Measurements from ENCODE around the gene CRHR1.

The CRHR1 gene

GRCh38 chr17:45747911-45748310 is 36.2 kb upstream of the CRHR1 start:
- Histone ChIP-seq H3K36me3 (ENCODE audit: control insufficient read depth, insufficient read depth, low read length) (no peaks in the 10 kb centered on the region), H3K9me3 (ENCODE audit: control insufficient read depth, low read length) (no peaks in the 10 kb centered on the region), H3K4me1 (ENCODE audit: control insufficient read depth, insufficient read depth, low read length) (no peaks in the 10 kb centered on the region), H3K4me3 (ENCODE audit: insufficient read depth, low read depth, low read length) (no peak overlapping the region), H3K27ac (ENCODE audit: insufficient read depth, low read depth, low read length, poor library complexity, severe bottlenecking) (no peak overlapping the region), H3K27me3 (ENCODE audit: control insufficient read depth, insufficient read depth, low read length, poor library complexity, severe bottlenecking) (peaks cover 43% of the 10 kb centered on the region)
- 79 to 82% methylated on average over 6 of the region's 6 CpGs for WGBS, 2 experiments

- Histone ChIP-seq H3K27ac (ENCODE audit: insufficient read depth, low read depth, low read length, poor library complexity, severe bottlenecking) (no peak overlapping the region), H3K4me1 (ENCODE audit: control insufficient read depth, insufficient read depth, low read length) (no peaks in the 10 kb centered on the region), H3K4me3 (ENCODE audit: insufficient read depth, low read depth, low read length) (no peak overlapping the region), H3K9me3 (ENCODE audit: control insufficient read depth, low read length) (no peaks in the 10 kb centered on the region), H3K36me3 (ENCODE audit: control insufficient read depth, insufficient read depth, low read length) (no peaks in the 10 kb centered on the region), H3K27me3 (ENCODE audit: control insufficient read depth, insufficient read depth, low read length, poor library complexity, severe bottlenecking) (peaks cover 34% of the 10 kb centered on the region)
- WGBS, 2 experiments = 80 to 82% methylated on average over 11 of the region's 11 CpGs
Measured at GRCh38 chr17:45748731-45749310, 35.3 kb upstream of the CRHR1 start.

- H3K9me3 ChIP-seq (ENCODE audit: control insufficient read depth, low read length) = no peaks in the 10 kb centered on the region
- H3K4me1 ChIP-seq (ENCODE audit: control insufficient read depth, insufficient read depth, low read length) = no peaks in the 10 kb centered on the region
- no peak overlapping the region for H3K4me3 ChIP-seq (ENCODE audit: insufficient read depth, low read depth, low read length)
- WGBS, 2 experiments = 93 to 95% methylated on average over 4 of the region's 4 CpGs
- peaks cover 27% of the 10 kb centered on the region for H3K27me3 ChIP-seq (ENCODE audit: control insufficient read depth, insufficient read depth, low read length, poor library complexity, severe bottlenecking)
- no peaks in the 10 kb centered on the region for H3K36me3 ChIP-seq (ENCODE audit: control insufficient read depth, insufficient read depth, low read length)
- H3K27ac ChIP-seq (ENCODE audit: insufficient read depth, low read depth, low read length, poor library complexity, severe bottlenecking) = no peak overlapping the region
Measured at GRCh38 chr17:45749831-45750335, 34.2 kb upstream of the CRHR1 start.

- no peak overlapping the region for H3K4me3 ChIP-seq (ENCODE audit: insufficient read depth, low read depth, low read length)
- no peak overlapping the region for H3K27ac ChIP-seq (ENCODE audit: insufficient read depth, low read depth, low read length, poor library complexity, severe bottlenecking)
- no peaks in the 10 kb centered on the region for H3K36me3 ChIP-seq (ENCODE audit: control insufficient read depth, insufficient read depth, low read length)
- H3K4me1 ChIP-seq (ENCODE audit: control insufficient read depth, insufficient read depth, low read length) = no peaks in the 10 kb centered on the region
- H3K9me3 ChIP-seq (ENCODE audit: control insufficient read depth, low read length) = no peaks in the 10 kb centered on the region
- WGBS, 2 experiments = 92% methylated on average over 15 of the region's 15 CpGs
- peaks cover 20% of the 10 kb centered on the region for H3K27me3 ChIP-seq (ENCODE audit: control insufficient read depth, insufficient read depth, low read length, poor library complexity, severe bottlenecking)
Measured at GRCh38 chr17:45750779-45751440, 33.2 kb upstream of the CRHR1 start.

- H3K27me3 ChIP-seq (ENCODE audit: control insufficient read depth, insufficient read depth, low read length, poor library complexity, severe bottlenecking) = peaks cover 16% of the 10 kb centered on the region
- 76 to 79% methylated on average over 9 to 10 of the region's 10 CpGs for WGBS, 2 experiments
Measured at GRCh38 chr17:45751466-45751865, 32.7 kb upstream of the CRHR1 start.

DNA sequence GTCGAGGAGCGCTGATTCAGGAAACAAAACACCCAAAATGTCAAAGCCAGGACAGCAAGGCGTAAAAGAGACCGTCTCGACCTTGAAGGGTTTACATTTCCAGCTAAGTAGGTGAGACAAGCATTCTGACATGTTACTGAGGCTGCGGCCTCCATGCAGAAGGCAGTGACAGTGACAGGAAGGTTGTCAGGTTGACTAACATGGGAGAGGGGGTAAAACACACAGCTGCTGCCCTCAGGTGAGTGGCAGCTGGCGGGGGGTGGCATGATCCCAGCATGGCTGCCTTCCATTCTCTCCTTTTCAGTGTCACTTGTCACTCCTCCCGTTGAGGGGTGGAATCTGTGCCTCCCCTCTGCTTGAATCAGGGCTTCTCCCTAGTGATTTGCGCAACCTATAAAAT is 31.9 kb upstream of the CRHR1 start:
- WGBS, 2 experiments = 91 to 92% methylated on average over 9 of the region's 9 CpGs
- H3K4me3 ChIP-seq (ENCODE audit: insufficient read depth, low read depth, low read length) = no peak overlapping the region

More at GRCh38 chr17:45751466-45751865, 32.7 kb upstream of the CRHR1 start:
- H3K9me3 ChIP-seq (ENCODE audit: control insufficient read depth, low read length) = no peaks in the 10 kb centered on the region
- H3K36me3 ChIP-seq (ENCODE audit: control insufficient read depth, insufficient read depth, low read length) = no peaks in the 10 kb centered on the region
- no peak overlapping the region for H3K27ac ChIP-seq (ENCODE audit: insufficient read depth, low read depth, low read length, poor library complexity, severe bottlenecking)
- H3K4me1 ChIP-seq (ENCODE audit: control insufficient read depth, insufficient read depth, low read length) = no peaks in the 10 kb centered on the region
- no peak overlapping the region for H3K4me3 ChIP-seq (ENCODE audit: insufficient read depth, low read depth, low read length)

GRCh38 chr17:45753645-45754225 is 30.4 kb upstream of the CRHR1 start:
- WGBS, 2 experiments = 70% methylated on average over 7 of the region's 7 CpGs
- Histone ChIP-seq H3K4me1 (ENCODE audit: control insufficient read depth, insufficient read depth, low read length) (no peaks in the 10 kb centered on the region), H3K4me3 (ENCODE audit: insufficient read depth, low read depth, low read length) (no peak overlapping the region), H3K9me3 (ENCODE audit: control insufficient read depth, low read length) (no peaks in the 10 kb centered on the region), H3K36me3 (ENCODE audit: control insufficient read depth, insufficient read depth, low read length) (no peaks in the 10 kb centered on the region), H3K27me3 (ENCODE audit: control insufficient read depth, insufficient read depth, low read length, poor library complexity, severe bottlenecking) (no peaks in the 10 kb centered on the region), H3K27ac (ENCODE audit: insufficient read depth, low read depth, low read length, poor library complexity, severe bottlenecking) (no peak overlapping the region)

More for the DNA sequence above, 31.9 kb upstream of the CRHR1 start:
- no peaks in the 10 kb centered on the region for H3K36me3 ChIP-seq (ENCODE audit: control insufficient read depth, insufficient read depth, low read length)
- H3K9me3 ChIP-seq (ENCODE audit: control insufficient read depth, low read length) = no peaks in the 10 kb centered on the region
- no peak overlapping the region for H3K27ac ChIP-seq (ENCODE audit: insufficient read depth, low read depth, low read length, poor library complexity, severe bottlenecking)
- H3K27me3 ChIP-seq (ENCODE audit: control insufficient read depth, insufficient read depth, low read length, poor library complexity, severe bottlenecking) = peaks cover 10% of the 10 kb centered on the region
- H3K4me1 ChIP-seq (ENCODE audit: control insufficient read depth, insufficient read depth, low read length) = no peaks in the 10 kb centered on the region

DNA sequence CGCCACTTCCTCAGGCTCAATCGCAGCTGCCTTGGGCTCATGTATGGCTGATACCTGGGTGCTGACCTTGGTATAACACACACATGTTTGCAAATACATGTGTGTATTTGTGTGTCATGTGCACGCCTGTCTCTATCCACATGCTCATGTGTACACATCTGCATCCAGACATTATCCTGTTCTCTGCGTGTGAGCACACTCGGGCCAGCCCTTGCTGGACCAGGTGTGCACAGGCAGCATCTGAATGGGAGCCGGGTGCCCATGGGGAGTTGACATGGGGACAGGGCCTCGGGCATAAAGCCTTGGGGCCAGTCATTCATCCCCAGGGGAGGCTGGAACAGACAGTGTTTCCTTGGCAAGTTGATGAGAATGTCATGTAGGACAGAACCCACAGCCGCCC is 29.1 kb upstream of the CRHR1 start:
- Histone ChIP-seq H3K27me3 (ENCODE audit: control insufficient read depth, insufficient read depth, low read length, poor library complexity, severe bottlenecking) (no peaks in the 10 kb centered on the region), H3K4me3 (ENCODE audit: insufficient read depth, low read depth, low read length) (no peak overlapping the region), H3K4me1 (ENCODE audit: control insufficient read depth, insufficient read depth, low read length) (no peaks in the 10 kb centered on the region), H3K9me3 (ENCODE audit: control insufficient read depth, low read length) (no peaks in the 10 kb centered on the region), H3K36me3 (ENCODE audit: control insufficient read depth, insufficient read depth, low read length) (no peaks in the 10 kb centered on the region), H3K27ac (ENCODE audit: insufficient read depth, low read depth, low read length, poor library complexity, severe bottlenecking) (no peak overlapping the region)
- WGBS, 2 experiments = 90% methylated on average over 8 of the region's 8 CpGs

DNA sequence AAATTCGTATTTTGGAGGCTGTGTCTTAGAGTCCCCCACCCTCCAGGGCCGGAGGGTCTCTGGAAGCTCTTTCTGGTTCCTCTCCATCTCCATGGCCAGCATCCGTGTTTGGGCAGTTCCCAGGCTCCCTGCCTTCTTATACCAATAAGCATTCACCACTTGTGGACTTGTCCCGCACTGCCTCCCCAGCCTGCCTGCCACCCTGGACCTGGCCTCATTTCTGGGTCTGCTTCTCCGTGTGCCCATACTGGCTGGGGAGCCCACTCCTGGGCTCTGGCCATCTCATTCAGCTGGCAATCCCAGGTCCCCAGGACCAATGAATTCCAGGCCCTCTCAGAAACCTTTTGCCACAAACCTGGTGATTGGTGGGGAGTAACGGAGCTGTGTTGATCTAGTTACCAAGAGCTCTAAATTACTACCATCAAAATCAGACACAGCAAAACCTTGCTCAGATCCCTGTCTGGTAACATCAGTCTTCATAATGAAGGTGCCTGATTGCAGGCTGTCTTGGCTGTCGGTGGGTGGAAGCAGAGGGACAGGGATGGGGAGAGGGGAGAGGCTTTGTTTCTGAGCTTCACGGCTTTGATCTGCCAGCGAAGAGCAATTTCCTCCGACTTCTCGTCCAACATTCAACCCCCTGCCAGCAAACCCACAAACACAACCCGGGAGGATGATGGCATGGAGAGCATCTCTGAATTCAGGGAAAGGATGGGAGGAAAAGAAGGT is 27.7 kb upstream of the CRHR1 start:
- H3K27me3 ChIP-seq (ENCODE audit: control insufficient read depth, insufficient read depth, low read length, poor library complexity, severe bottlenecking) = no peaks in the 10 kb centered on the region
- no peak overlapping the region for H3K27ac ChIP-seq (ENCODE audit: insufficient read depth, low read depth, low read length, poor library complexity, severe bottlenecking)
- no peaks in the 10 kb centered on the region for H3K36me3 ChIP-seq (ENCODE audit: control insufficient read depth, insufficient read depth, low read length)

More for the DNA sequence above, 27.7 kb upstream of the CRHR1 start:
- Histone ChIP-seq H3K4me1 (ENCODE audit: control insufficient read depth, insufficient read depth, low read length) (no peaks in the 10 kb centered on the region), H3K9me3 (ENCODE audit: control insufficient read depth, low read length) (no peaks in the 10 kb centered on the region), H3K4me3 (ENCODE audit: insufficient read depth, low read depth, low read length) (no peak overlapping the region)
- whole genome bisulfite sequencing, 2 experiments = 66 to 77% methylated on average over 7 to 10 of the region's 12 CpGs

All from ectodermal cell (in vitro differentiated cells).